Activated CD4-positive, CD25-positive, alpha-beta regulatory T cell treated with anti-CD3 and anti-CD28 coated beads, Interleukin-2, amount 50 U/mL, for 24 hours (primary cell): ENCODE results near the gene CD80.

Experiments
- ATAC-seq, 2 donors: fragments of 150-1000 bp; cut with Tn5 transposase; one replicate each; pipeline ENCODE4 v1.10.0; 2021; ENCODE audit warnings: mild to moderate bottlenecking in 1 of 2, moderate library complexity in 1 of 2

CD80 gene

GRCh38 chr3:119492810-119493209, 66.6 kb downstream of the CD80 start:
- no peak for ATAC-seq

- ATAC-seq: no peak
Measured at GRCh38 chr3:119492128-119492527, 67.3 kb downstream of the CD80 start.

GRCh38 chr3:119490153-119490552, 69.3 kb downstream of the CD80 start:
- ATAC-seq: no peak

GRCh38 chr3:119485563-119485962, 73.9 kb downstream of the CD80 start:
- ATAC-seq: no peak

GRCh38 chr3:119483101-119483500, 76.3 kb downstream of the CD80 start:
- ATAC-seq: no peak

GRCh38 chr3:119481079-119481478, 78.3 kb downstream of the CD80 start:
- no peak for ATAC-seq
